HG03108 (cell line): ENCODE data around the gene VASP.

ENCODE experiments used
- ATAC-seq: cut with Tn5 transposase; IDR thresholded peaks from one replicate; pipeline ENCODE4 v1.9.1; 2021; ENCODE audit warnings: moderate library complexity; ENCODE audit not compliant: unreplicated experiment

The VASP gene

DNA sequence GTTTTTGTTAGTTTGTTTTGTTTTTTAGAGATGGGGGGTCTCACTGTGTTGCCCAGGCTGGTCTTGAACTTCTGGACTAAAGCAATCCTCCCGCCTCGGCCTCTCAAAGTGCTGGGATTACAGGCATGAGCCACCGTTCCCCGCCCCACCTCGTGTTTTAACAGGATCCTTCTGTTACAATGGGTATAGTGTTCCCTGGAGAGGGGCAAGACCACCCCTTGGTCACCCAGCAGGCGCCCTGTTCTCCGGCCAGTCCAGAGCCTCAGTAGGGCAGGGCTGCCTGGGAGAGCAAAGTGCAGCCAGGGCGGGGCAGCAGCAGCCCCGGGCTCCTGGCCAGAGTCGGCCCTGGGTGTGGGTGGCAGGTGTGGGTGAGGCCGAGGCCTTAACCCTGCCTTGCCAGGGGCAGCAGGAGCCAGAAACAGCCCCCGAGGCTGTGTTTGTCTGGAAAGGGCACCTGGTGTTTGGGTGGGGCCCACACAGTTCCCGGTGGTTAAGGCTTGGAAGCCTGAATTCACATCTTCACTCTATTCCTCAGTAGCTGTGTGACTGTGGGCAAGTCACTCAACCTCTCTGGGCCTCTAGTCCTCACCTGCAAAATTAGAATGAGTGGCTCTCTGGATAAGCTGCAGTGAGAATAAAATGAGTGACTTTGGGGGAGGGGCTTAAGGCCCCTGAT, 7.2 kb downstream of the VASP start:
- ATAC-seq = no peak

DNA sequence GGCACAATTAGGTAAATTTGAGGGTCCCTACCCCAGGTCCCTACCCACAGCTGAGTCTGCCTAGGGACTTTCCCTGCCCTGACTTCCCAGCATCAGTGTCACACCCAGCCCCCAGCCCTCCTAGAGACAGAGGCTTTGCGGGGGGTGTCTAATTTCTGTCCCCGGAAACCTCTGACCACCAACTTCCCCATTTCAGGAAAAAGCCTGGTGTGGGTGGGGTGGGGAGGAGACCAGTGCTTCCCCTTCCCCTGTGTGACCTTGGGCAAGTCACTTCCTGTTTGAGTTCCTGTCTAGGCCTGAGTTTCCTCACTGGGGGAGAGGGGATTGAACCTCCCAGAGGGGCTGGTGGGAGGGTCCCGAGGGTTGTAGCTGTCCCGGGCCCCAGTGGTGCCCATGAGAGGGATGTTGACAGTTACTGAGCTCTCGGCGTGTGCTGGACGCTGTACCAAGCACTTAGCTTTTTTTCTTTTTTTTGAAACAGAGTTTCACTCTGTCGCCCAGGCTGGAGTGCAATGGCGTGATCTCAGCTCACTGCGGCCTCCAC, 7.9 kb downstream of the VASP start:
- no peak for ATAC-seq

DNA sequence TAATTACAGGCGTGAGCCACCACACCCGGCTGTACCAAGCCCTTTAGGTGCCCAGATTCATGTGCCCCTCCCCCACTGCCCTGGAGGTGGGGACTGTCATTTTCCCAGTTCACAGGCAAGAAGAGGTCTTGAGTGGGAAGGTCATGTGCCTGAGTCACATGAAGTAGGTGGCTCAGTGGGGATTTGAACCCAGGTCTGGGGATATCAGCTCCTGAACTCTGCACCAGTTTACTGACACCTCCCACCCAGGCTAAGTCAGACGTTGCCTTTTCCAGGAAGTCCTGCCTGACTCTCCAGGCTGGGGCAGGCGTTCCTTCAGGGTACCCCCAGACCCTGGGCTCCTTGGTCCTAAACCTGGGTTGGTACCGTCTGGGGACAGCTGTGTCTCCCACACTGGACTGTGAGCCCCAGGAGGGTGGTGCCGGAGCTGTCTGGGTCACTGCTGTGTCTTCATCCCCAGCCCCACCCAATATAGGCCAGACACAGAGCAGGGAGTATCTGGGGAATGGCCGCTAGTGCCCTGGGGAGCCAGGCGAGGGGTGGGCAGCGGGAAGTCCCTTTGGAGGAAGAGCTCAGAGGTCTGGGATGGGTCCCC, 8.6 kb downstream of the VASP start:
- ATAC-seq = no peak

GRCh38 chr19:45517238-45517637, 10.0 kb downstream of the VASP start:
- ATAC-seq = no peak

- no peak for ATAC-seq
Measured at GRCh38 chr19:45517641-45518468, 10.6 kb downstream of the VASP start.

- ATAC-seq = no peak
Measured at GRCh38 chr19:45518469-45518826, 11.2 kb downstream of the VASP start.

DNA sequence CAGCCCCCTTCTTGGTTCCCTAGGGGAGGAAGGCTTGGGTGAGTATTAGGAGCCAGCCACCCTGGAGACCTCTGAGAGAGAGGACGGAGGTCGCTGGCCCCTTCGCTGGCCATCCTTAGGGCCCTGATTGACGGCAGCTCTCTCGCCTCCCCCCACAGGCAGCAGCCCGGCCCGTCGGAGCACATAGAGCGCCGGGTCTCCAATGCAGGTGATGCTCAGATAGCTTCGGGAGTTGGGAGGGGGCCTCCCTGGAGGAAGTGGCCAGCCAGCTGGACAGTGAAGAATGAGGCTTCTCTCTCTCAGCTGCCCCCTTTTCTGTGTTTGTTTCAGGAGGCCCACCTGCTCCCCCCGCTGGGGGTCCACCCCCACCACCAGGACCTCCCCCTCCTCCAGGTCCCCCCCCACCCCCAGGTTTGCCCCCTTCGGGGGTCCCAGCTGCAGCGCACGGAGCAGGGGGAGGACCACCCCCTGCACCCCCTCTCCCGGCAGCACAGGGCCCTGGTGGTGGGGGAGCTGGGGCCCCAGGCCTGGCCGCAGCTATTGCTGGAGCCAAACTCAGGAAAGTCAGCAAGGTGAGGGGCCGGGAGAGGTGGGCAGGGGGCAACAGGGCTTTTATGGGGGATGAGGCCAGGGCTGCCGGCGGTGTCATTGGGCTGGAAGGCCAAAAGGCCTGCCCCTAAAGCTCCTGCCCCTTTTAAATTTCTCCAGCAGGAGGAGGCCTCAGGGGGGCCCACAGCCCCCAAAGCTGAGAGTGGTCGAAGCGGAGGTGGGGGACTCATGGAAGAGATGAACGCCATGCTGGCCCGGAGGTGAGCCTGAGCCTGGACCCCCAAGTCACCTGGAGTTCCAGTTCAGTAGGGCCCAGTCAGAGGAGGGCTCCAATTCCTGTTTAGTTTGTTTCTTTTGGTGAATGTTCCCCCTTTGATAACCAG, 15.0 kb downstream of the VASP start:
- ATAC-seq = no peak

GRCh38 chr19:45523642-45524256, 16.5 kb downstream of the VASP start:
- ATAC-seq = no peak

GRCh38 chr19:45524575-45525129, 17.4 kb downstream of the VASP start:
- ATAC-seq = no peak

GRCh38 chr19:45526143-45526542, 18.9 kb downstream of the VASP start:
- no peak for ATAC-seq

GRCh38 chr19:45526971-45527370, 19.7 kb downstream of the VASP start:
- no peak for ATAC-seq

DNA sequence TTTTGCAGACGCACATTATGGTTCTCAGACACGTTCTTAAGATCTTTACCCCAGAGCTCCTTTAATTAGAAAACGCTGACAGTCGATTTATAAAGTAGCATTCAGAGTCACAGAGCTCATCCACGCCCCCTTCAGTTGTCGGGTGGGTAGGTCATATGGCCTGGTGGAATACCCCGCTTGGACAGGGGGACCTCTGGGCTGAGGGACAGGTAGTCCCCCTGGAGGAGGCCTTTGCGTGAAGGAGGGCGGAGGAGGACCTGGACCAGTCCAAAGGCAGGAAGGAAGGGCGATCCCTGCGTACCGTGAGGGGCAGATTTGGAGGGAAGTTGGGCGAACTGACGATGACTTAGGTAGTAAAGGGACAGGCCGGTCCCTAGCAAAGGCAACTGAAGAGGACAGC, 20.5 kb downstream of the VASP start:
- ATAC-seq = no peak

DNA sequence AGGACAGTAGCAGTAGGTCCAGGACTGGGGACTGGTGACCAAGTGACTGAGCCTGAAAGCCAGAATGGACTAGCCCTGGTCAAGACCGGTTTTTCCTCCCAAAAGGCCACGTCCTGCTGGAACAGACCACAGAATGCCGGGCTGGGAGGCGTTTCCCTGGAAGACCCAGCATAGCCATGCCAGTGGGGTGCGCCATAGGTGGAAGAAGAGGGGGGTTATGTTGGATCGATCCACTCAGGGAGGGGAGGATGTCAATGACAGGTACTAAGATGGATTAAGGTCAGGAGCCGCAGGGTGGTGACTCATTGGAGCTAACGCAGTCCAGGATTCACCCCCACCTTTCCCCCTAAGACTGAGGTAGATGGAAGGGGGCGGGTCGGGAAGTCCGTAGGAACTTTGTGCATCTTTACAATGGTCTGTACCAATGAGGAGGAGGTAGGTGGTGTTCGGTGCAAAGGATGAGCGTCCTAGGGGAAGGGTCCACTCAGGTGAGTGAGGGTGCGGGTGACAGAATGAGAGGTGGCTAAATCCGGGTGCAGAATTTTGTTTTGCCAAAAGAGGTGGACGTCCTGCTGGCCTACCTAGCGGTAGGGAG, 21.0 kb downstream of the VASP start:
- ATAC-seq = no peak

- ATAC-seq = no peak
Measured at GRCh38 chr19:45528744-45529419, 21.6 kb downstream of the VASP start.

GRCh38 chr19:45529420-45529785, 22.1 kb downstream of the VASP start:
- ATAC-seq = no peak

DNA sequence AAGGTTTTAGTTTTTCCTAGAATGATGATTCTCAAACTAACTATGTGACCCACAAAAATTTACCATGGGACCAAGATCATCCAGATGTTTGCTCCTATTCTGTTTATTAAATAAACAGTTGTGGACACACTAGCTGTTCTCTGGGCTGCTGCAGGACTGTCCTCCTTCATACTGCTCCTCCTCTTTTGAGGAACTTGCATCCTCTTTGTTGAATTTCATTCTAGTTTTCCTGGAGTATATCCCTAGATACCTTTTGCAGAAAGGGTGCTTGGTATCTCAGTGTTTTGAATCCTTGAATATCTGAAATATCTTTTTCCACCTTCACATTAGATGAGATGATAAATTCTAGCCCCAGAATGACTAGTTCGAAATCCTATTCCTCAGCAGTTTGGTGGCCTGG, 24.1 kb downstream of the VASP start:
- no peak for ATAC-seq

GRCh38 chr19:45539459-45539858, 32.2 kb downstream of the VASP start:
- no peak for ATAC-seq

- no peak for ATAC-seq
Measured at GRCh38 chr19:45542234-45542668, 35.0 kb downstream of the VASP start.

- ATAC-seq = no peak
Measured at GRCh38 chr19:45547211-45547770, 40.0 kb downstream of the VASP start.
